ENCODE results near the gene XCR1.

XCR1 gene

GRCh38 chr3:46022909-46023785 is 4.1 kb downstream of the XCR1 start:
- Histone ChIP-seq H3K4me3 (ENCODE audit: extremely low read depth, insufficient read depth, low read length, poor library complexity, severe bottlenecking) (no peak overlapping the region), H3K27ac (ENCODE audit: low read depth, low read length, severe bottlenecking) (no peak overlapping the region), H3K4me1 (ENCODE audit: control insufficient read depth, insufficient read depth, low read length, poor library complexity, severe bottlenecking) (no peaks in the 10 kb centered on the region), H3K9me3 (ENCODE audit: control insufficient read depth, low read length) (peaks cover 4% of the 10 kb centered on the region), H3K36me3 (ENCODE audit: control insufficient read depth, insufficient read depth, low read length) (no peaks in the 10 kb centered on the region)
- 92 to 93% methylated on average over 8 to 31 of the region's 34 CpGs for WGBS, 2 experiments (ENCODE audit: insufficient coverage in 2 of 2)

- Histone ChIP-seq H3K36me3 (ENCODE audit: control insufficient read depth, insufficient read depth, low read length) (no peaks in the 10 kb centered on the region), H3K9me3 (ENCODE audit: control insufficient read depth, low read length) (no peaks in the 10 kb centered on the region), H3K27ac (ENCODE audit: low read depth, low read length, severe bottlenecking) (no peak overlapping the region), H3K4me3 (ENCODE audit: extremely low read depth, insufficient read depth, low read length, poor library complexity, severe bottlenecking) (no peak overlapping the region), H3K4me1 (ENCODE audit: control insufficient read depth, insufficient read depth, low read length, poor library complexity, severe bottlenecking) (no peaks in the 10 kb centered on the region)
- 97 to 98% methylated on average over 5 to 7 of the region's 8 CpGs for WGBS, 2 experiments (ENCODE audit: insufficient coverage in 2 of 2)
Measured at GRCh38 chr3:46021516-46021915, 5.8 kb downstream of the XCR1 start.

DNA sequence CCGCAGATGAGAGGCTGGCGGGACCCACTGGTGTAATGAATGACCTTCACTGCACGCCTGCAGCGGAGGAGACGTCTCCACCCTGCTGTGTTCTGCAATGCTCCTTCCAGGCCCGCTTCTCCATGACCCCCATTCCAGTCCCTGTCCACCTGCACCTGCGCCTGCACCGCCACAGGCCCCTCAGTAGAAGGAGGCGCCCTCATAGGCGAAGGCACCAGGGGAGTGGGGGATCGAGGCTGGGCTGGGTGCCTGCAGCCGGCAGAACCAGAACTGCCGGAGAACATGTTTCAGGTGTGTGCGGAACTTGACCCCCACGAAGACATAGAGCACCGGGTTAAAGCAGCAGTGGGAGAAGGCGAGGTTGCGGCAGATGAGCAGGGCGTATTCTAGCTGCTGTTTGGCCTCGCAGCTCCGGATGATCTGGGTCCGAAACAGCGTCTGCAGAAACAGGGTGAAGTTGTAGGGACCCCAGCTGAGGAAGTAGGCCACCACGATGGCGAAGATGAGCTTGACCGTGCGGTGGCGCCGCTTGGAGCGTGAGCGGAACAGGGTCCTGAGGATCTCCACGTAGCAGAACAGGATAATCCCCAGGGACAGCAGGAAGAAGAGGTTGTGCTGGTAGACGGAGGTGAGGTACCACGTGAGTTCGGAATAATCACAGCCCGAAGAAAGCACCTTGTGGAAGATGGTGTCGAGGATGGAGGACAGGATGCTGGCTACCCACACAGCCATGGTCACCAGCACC is 6.3 kb downstream of the XCR1 start:
- Histone ChIP-seq H3K36me3 (ENCODE audit: control insufficient read depth, insufficient read depth, low read length) (no peaks in the 10 kb centered on the region), H3K4me3 (ENCODE audit: extremely low read depth, insufficient read depth, low read length, poor library complexity, severe bottlenecking) (no peak overlapping the region), H3K9me3 (ENCODE audit: control insufficient read depth, low read length) (no peaks in the 10 kb centered on the region), H3K4me1 (ENCODE audit: control insufficient read depth, insufficient read depth, low read length, poor library complexity, severe bottlenecking) (no peaks in the 10 kb centered on the region), H3K27ac (ENCODE audit: low read depth, low read length, severe bottlenecking) (no peak overlapping the region)
- 94% methylated on average over 32 to 34 of the region's 37 CpGs for WGBS, 2 experiments (ENCODE audit: insufficient coverage in 2 of 2)

- H3K4me1 ChIP-seq (ENCODE audit: control insufficient read depth, insufficient read depth, low read length, poor library complexity, severe bottlenecking): no peaks in the 10 kb centered on the region
- no peaks in the 10 kb centered on the region for H3K9me3 ChIP-seq (ENCODE audit: control insufficient read depth, low read length)
- H3K36me3 ChIP-seq (ENCODE audit: control insufficient read depth, insufficient read depth, low read length): no peaks in the 10 kb centered on the region
- WGBS, 2 experiments (ENCODE audit: insufficient coverage in 2 of 2): 91 to 100% methylated on average over 1 of the region's 1 CpG
- no peak overlapping the region for H3K4me3 ChIP-seq (ENCODE audit: extremely low read depth, insufficient read depth, low read length, poor library complexity, severe bottlenecking)
- H3K27ac ChIP-seq (ENCODE audit: low read depth, low read length, severe bottlenecking): no peak overlapping the region
Measured at GRCh38 chr3:46019707-46020106, 7.6 kb downstream of the XCR1 start.

GRCh38 chr3:46017720-46018119 is 9.6 kb downstream of the XCR1 start:
- H3K9me3 ChIP-seq (ENCODE audit: control insufficient read depth, low read length): no peaks in the 10 kb centered on the region
- H3K4me1 ChIP-seq (ENCODE audit: control insufficient read depth, insufficient read depth, low read length, poor library complexity, severe bottlenecking): no peaks in the 10 kb centered on the region
- H3K4me3 ChIP-seq (ENCODE audit: extremely low read depth, insufficient read depth, low read length, poor library complexity, severe bottlenecking): no peak overlapping the region
- H3K36me3 ChIP-seq (ENCODE audit: control insufficient read depth, insufficient read depth, low read length): no peaks in the 10 kb centered on the region
- WGBS, 2 experiments (ENCODE audit: insufficient coverage in 2 of 2): 73% methylated on average over 2 of the region's 2 CpGs; no CpG with 5 or more reads in 1 of the 2 experiments
- no peak overlapping the region for H3K27ac ChIP-seq (ENCODE audit: low read depth, low read length, severe bottlenecking)

GRCh38 chr3:46013316-46014094 is 13.8 kb downstream of the XCR1 start:
- Histone ChIP-seq H3K4me3 (ENCODE audit: extremely low read depth, insufficient read depth, low read length, poor library complexity, severe bottlenecking) (no peak overlapping the region), H3K27ac (ENCODE audit: low read depth, low read length, severe bottlenecking) (no peak overlapping the region), H3K4me1 (ENCODE audit: control insufficient read depth, insufficient read depth, low read length, poor library complexity, severe bottlenecking) (no peaks in the 10 kb centered on the region), H3K9me3 (ENCODE audit: control insufficient read depth, low read length) (no peaks in the 10 kb centered on the region), H3K36me3 (ENCODE audit: control insufficient read depth, insufficient read depth, low read length) (no peaks in the 10 kb centered on the region)
- WGBS, 2 experiments (ENCODE audit: insufficient coverage in 2 of 2): 90 to 91% methylated on average over 5 to 6 of the region's 7 CpGs

- H3K36me3 ChIP-seq (ENCODE audit: control insufficient read depth, insufficient read depth, low read length): no peaks in the 10 kb centered on the region
- H3K27ac ChIP-seq (ENCODE audit: low read depth, low read length, severe bottlenecking): no peak overlapping the region
- H3K4me3 ChIP-seq (ENCODE audit: extremely low read depth, insufficient read depth, low read length, poor library complexity, severe bottlenecking): no peak overlapping the region
- no peaks in the 10 kb centered on the region for H3K4me1 ChIP-seq (ENCODE audit: control insufficient read depth, insufficient read depth, low read length, poor library complexity, severe bottlenecking)
- 94 to 100% methylated on average over 3 of the region's 4 CpGs for WGBS, 2 experiments (ENCODE audit: insufficient coverage in 2 of 2)
- H3K9me3 ChIP-seq (ENCODE audit: control insufficient read depth, low read length): no peaks in the 10 kb centered on the region
Measured at GRCh38 chr3:46012246-46012645, 15.0 kb downstream of the XCR1 start.

- no peak overlapping the region for H3K4me3 ChIP-seq (ENCODE audit: extremely low read depth, insufficient read depth, low read length, poor library complexity, severe bottlenecking)
- H3K4me1 ChIP-seq (ENCODE audit: control insufficient read depth, insufficient read depth, low read length, poor library complexity, severe bottlenecking): no peaks in the 10 kb centered on the region
- no peaks in the 10 kb centered on the region for H3K9me3 ChIP-seq (ENCODE audit: control insufficient read depth, low read length)
- H3K27ac ChIP-seq (ENCODE audit: low read depth, low read length, severe bottlenecking): no peak overlapping the region
- H3K36me3 ChIP-seq (ENCODE audit: control insufficient read depth, insufficient read depth, low read length): no peaks in the 10 kb centered on the region
- no CpG with 5 or more reads among the region's 2 CpGs for WGBS, 2 experiments (ENCODE audit: insufficient coverage in 2 of 2)
Measured at GRCh38 chr3:46010519-46011113, 16.7 kb downstream of the XCR1 start.

GRCh38 chr3:46008058-46008457 is 19.2 kb downstream of the XCR1 start:
- H3K4me3 ChIP-seq (ENCODE audit: extremely low read depth, insufficient read depth, low read length, poor library complexity, severe bottlenecking): no peak overlapping the region
- no peaks in the 10 kb centered on the region for H3K4me1 ChIP-seq (ENCODE audit: control insufficient read depth, insufficient read depth, low read length, poor library complexity, severe bottlenecking)
- no peaks in the 10 kb centered on the region for H3K36me3 ChIP-seq (ENCODE audit: control insufficient read depth, insufficient read depth, low read length)
- H3K27ac ChIP-seq (ENCODE audit: low read depth, low read length, severe bottlenecking): no peak overlapping the region
- H3K9me3 ChIP-seq (ENCODE audit: control insufficient read depth, low read length): no peaks in the 10 kb centered on the region
- 80 to 86% methylated on average over 2 to 5 of the region's 6 CpGs for WGBS, 2 experiments (ENCODE audit: insufficient coverage in 2 of 2)

GRCh38 chr3:46007280-46007679 is 20.0 kb downstream of the XCR1 start:
- Histone ChIP-seq H3K27ac (ENCODE audit: low read depth, low read length, severe bottlenecking) (no peak overlapping the region), H3K36me3 (ENCODE audit: control insufficient read depth, insufficient read depth, low read length) (no peaks in the 10 kb centered on the region), H3K9me3 (ENCODE audit: control insufficient read depth, low read length) (no peaks in the 10 kb centered on the region), H3K4me3 (ENCODE audit: extremely low read depth, insufficient read depth, low read length, poor library complexity, severe bottlenecking) (no peak overlapping the region), H3K4me1 (ENCODE audit: control insufficient read depth, insufficient read depth, low read length, poor library complexity, severe bottlenecking) (no peaks in the 10 kb centered on the region)

Data from mesodermal cell (in vitro differentiated cells).